ENCODE results near the gene SPCS3.

The SPCS3 gene

DNA sequence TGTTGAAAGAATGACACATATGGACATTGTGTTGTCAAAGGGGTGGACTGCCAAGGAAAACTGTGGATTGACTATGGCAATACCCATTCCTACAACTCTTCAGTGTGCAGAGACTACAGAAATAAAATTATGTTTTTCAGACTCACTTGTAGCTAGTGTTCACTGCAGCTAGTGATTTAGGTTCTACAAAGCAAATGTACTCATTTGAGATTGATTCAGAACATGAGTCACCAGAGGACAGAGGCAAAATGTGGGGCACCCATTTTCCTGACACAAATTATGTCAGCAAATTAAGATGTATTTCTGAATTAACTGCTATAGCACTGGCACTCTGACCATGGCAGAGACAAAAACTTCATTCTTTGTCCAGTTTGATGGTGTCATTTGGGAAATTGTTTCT, 40.7 kb downstream of the SPCS3 start:
- DNase-seq (ENCODE audit: low read depth in 1 of 2, low spot score in 1 of 2) = no peak
- H3K27me3 ChIP-seq (ENCODE audit: insufficient read depth, poor library complexity, severe bottlenecking) = no peaks in the 10 kb centered on the region
- TF ChIP-seq GABPA (IDR thresholded peaks at IDR 0.05; ENCODE audit: low read depth) = no peak
- TF ChIP-seq, protein P1, sequence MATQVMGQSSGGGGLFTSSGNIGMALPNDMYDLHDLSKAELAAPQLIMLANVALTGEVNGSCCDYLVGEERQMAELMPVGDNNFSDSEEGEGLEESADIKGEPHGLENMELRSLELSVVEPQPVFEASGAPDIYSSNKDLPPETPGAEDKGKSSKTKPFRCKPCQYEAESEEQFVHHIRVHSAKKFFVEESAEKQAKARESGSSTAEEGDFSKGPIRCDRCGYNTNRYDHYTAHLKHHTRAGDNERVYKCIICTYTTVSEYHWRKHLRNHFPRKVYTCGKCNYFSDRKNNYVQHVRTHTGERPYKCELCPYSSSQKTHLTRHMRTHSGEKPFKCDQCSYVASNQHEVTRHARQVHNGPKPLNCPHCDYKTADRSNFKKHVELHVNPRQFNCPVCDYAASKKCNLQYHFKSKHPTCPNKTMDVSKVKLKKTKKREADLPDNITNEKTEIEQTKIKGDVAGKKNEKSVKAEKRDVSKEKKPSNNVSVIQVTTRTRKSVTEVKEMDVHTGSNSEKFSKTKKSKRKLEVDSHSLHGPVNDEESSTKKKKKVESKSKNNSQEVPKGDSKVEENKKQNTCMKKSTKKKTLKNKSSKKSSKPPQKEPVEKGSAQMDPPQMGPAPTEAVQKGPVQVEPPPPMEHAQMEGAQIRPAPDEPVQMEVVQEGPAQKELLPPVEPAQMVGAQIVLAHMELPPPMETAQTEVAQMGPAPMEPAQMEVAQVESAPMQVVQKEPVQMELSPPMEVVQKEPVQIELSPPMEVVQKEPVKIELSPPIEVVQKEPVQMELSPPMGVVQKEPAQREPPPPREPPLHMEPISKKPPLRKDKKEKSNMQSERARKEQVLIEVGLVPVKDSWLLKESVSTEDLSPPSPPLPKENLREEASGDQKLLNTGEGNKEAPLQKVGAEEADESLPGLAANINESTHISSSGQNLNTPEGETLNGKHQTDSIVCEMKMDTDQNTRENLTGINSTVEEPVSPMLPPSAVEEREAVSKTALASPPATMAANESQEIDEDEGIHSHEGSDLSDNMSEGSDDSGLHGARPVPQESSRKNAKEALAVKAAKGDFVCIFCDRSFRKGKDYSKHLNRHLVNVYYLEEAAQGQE (IDR thresholded peaks at IDR 0.05; ENCODE audit: insufficient replicate concordance, low read depth) = no peak
- H3K4me3 ChIP-seq (replicated peaks; ENCODE audit: insufficient read depth, low read length) = no peak overlapping the region
- H3K27ac ChIP-seq (replicated peaks) = no peak overlapping the region

DNA sequence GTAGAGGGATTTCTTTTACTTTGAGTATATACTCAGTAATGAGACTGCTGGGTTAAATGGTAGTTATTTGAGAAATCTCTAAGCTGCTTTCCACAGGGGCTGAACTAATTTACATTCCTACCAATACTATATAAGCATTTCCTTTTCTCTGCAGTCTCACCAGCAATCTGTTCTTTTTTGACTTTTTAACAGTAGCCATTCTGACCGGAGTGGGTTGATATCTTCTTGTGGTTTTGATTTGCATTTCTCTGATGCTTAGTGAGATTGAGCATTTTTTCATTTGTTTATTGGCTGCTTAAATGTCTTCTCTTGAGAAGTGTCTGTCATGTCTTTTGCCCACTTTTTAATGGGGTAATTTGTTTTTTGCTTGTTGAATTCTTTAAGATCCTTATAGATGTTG, 43.3 kb downstream of the SPCS3 start:
- no peak for DNase-seq (ENCODE audit: low read depth in 1 of 2, low spot score in 1 of 2)
- H3K4me3 ChIP-seq (replicated peaks; ENCODE audit: insufficient read depth, low read length) = no peak overlapping the region
- H3K27ac ChIP-seq (replicated peaks) = no peak overlapping the region
- no peaks in the 10 kb centered on the region for H3K27me3 ChIP-seq (ENCODE audit: insufficient read depth, poor library complexity, severe bottlenecking)
- TF ChIP-seq SPI1 (IDR thresholded peaks at IDR 0.05; ENCODE audit: borderline replicate concordance, low read depth) (no peak), POLR2AphosphoS5 (IDR thresholded peaks at IDR 0.05; ENCODE audit: low read depth) (no peak), GABPA (IDR thresholded peaks at IDR 0.05; ENCODE audit: low read depth) (no peak)
- TF ChIP-seq, protein P2, sequence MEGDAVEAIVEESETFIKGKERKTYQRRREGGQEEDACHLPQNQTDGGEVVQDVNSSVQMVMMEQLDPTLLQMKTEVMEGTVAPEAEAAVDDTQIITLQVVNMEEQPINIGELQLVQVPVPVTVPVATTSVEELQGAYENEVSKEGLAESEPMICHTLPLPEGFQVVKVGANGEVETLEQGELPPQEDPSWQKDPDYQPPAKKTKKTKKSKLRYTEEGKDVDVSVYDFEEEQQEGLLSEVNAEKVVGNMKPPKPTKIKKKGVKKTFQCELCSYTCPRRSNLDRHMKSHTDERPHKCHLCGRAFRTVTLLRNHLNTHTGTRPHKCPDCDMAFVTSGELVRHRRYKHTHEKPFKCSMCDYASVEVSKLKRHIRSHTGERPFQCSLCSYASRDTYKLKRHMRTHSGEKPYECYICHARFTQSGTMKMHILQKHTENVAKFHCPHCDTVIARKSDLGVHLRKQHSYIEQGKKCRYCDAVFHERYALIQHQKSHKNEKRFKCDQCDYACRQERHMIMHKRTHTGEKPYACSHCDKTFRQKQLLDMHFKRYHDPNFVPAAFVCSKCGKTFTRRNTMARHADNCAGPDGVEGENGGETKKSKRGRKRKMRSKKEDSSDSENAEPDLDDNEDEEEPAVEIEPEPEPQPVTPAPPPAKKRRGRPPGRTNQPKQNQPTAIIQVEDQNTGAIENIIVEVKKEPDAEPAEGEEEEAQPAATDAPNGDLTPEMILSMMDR (IDR thresholded peaks at IDR 0.05; ENCODE audit: insufficient read depth, low read length) = no peak
- TF ChIP-seq, protein P1 (IDR thresholded peaks at IDR 0.05; ENCODE audit: insufficient replicate concordance, low read depth) = no peak

DNA sequence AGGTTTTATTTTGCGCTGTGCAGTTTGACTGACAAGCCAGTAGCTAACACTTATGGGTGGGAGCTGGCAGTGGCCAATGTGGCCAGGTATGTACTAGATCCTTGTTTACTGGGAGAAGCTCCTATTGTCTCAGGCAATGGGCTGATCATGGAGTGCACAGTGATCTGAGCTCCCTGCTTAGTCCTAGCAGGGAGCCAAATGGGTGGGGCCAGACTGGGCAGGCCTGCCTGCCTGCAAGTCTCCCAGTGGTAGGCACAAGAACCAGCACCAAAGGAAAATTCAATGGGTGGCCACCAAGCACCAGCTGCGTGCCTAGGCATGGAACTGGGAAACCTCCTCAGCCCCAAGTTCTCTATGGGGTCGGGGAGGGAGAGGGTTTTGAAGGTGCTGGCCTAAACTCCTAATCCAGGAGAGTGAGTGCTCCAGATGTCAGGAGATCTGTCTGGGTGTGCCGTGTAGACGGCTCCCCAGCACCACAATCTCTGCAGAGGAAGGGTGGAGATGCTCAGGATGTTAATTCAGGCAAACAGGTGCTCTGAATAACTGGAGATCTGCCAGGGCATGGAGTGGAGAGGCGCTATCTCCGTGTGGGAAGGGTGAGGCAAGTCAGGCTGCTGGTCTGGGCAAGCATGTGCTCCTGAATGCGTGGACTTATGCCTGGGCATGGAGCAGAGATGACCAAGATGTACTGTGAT, 48.2 kb downstream of the SPCS3 start:
- Histone ChIP-seq H3K4me3 (replicated peaks; ENCODE audit: insufficient read depth, low read length) (no peak overlapping the region), H3K27ac (replicated peaks) (no peak overlapping the region), H3K27me3 (ENCODE audit: insufficient read depth, poor library complexity, severe bottlenecking) (no peaks in the 10 kb centered on the region)
- DNase-seq (ENCODE audit: low read depth in 1 of 2, low spot score in 1 of 2) = no peak
- TF ChIP-seq GABPA (IDR thresholded peaks at IDR 0.05; ENCODE audit: low read depth) = no peak
- TF ChIP-seq, protein P2 (IDR thresholded peaks at IDR 0.05; ENCODE audit: insufficient read depth, low read length) = no peak
- TF ChIP-seq, protein P1 (IDR thresholded peaks at IDR 0.05; ENCODE audit: insufficient replicate concordance, low read depth) = no peak
- no peak for TF ChIP-seq POLR2AphosphoS5 (IDR thresholded peaks at IDR 0.05; ENCODE audit: low read depth)
- no peak for TF ChIP-seq SPI1 (IDR thresholded peaks at IDR 0.05; ENCODE audit: borderline replicate concordance, low read depth)
